Breast epithelium (tissue), 4 donors: Measurements from ENCODE around the gene CHMP1B. TPM values are rescaled to one million over a fixed set of nuclear protein-coding genes. Genes with fewer than 3 reads are reported as not detected.

Experiments used
- DNase-seq, 2 donors: peaks; one replicate each; pipeline ENCODE4 v3.0.0-alpha.2; 2019; ENCODE audit warnings: low spot score in 2 of 2
- H3K27ac ChIP-seq, 2 donors: fragments of 200-600 bp; sonication (generic) in 1 of 2; one replicate each; pipeline ENCODE4 v1.5.1; 2016 to 2019; ENCODE audit warnings: mild to moderate bottlenecking in 1 of 2
- H3K27me3 ChIP-seq, 2 donors: fragments of 200-600 bp; sonication (generic) in 1 of 2; one replicate each; pipeline versions ENCODE4 v1.5.1 to v1.6.0; 2017 to 2019; ENCODE audit warnings: control low read depth in 1 of 2, mild to moderate bottlenecking in 1 of 2
- H3K36me3 ChIP-seq: fragments of 200-600 bp; one replicate; pipeline ENCODE4 v1.5.1; 2019
- H3K4me1 ChIP-seq, 2 donors: fragments of 200-600 bp; sonication (generic); one replicate each; pipeline ENCODE4 v1.5.1; 2016 to 2019; ENCODE audit warnings: control low read depth in 1 of 2
- H3K4me3 ChIP-seq, 3 donors: fragments of 200-600 bp; sonication (generic); 1 replicate in 2 of 3; 2 replicates in 1 of 3; pipeline ENCODE4 v1.5.1; 2016 to 2019; ENCODE audit warnings: mild to moderate bottlenecking in 3 of 3, moderate library complexity in 2 of 3
- H3K9me3 ChIP-seq, 2 donors: fragments of 200-600 bp; sonication (generic) in 1 of 2; one replicate each; pipeline ENCODE4 v1.5.1; 2016 to 2019; ENCODE audit warnings: control low read depth in 1 of 2
- CTCF ChIP-seq, 3 donors: fragments of 450-650 bp; IDR thresholded peaks; one replicate each; pipeline ENCODE4 v1.5.1; 2016 to 2017; ENCODE audit warnings: antibody characterized with exemption in 3 of 3, mild to moderate bottlenecking in 3 of 3, moderate library complexity in 3 of 3
- POLR2A ChIP-seq: fragments of 450-650 bp; IDR thresholded peaks from one replicate; pipeline ENCODE4 v1.6.1; 2016; ENCODE audit warnings: antibody characterized with exemption, mild to moderate bottlenecking, moderate library complexity
- POLR2AphosphoS5 ChIP-seq, 3 donors: sonication (generic); formaldehyde crosslinking; IDR thresholded peaks; one replicate each; pipeline ENCODE4 v1.6.1; 2017; ENCODE audit warnings: antibody characterized with exemption in 3 of 3
- intact Hi-C: fragments of 100-400 bp; cut with DNase I; formaldehyde crosslinking; loops from one replicate; pipeline ENCODE4 v1.15.1; 2023; ENCODE audit warnings: low total_unique reads
- total RNA-seq, 3 donors: library from RNA; depleted of rRNA; stranded (reverse); fragments of >200 nt; gene quantifications; one replicate each; pipeline ENCODE4 v1.1.0, GENCODE V29; 2016

CHMP1B gene
- total RNA-seq, 3 donors from 2014 or later: 41.0 to 63.4 (median 44.8) TPM

DNA sequence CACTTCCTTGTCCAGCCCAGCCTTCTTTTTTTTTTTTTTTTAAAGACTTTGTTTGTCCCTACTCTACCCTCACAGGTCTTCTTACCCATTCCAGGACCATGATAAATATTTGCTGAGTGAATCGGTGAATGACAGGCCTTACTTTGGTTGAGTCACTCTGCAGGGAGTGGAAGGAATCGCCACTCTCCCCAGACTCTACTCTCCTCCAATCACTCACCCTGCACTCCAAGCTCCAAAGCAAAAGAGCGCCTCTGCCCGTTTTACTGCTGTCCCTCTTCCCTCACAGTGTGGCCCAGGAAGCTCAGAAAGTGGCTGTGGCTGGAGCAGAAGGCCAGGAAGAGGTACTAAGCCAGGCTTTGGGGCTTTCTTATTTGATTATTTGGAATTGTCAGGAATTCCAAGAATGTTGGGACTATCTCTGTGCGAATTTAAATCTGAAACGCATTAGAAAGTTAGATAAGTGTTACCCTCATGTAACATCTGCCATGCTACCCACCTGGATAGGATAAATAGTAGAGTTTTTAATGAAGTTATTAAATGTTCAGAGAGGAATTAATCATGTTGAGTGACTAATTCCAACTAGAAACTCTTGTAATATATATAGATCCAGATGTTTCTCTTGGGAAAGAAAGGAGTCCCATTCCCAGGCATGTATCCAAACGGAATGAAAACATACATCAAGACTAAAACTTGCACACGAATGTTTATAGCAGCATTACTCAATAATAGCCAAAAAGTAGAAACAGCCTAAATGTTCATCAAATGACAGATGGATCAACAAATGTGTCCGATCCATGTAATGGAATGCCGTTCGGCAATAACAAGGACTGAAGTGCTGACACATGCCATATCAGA is 43.0 kb upstream of the CHMP1B start:
- no peak for DNase-seq
- intact Hi-C loops: no loop called here
- Histone ChIP-seq H3K9me3 (no peaks in the 10 kb centered on the region), H3K36me3 (no peaks in the 10 kb centered on the region), H3K4me3 (no peak overlapping the region), H3K27ac (no peak overlapping the region), H3K27me3 (no peaks in the 10 kb centered on the region), H3K4me1 (no peaks in the 10 kb centered on the region)
- TF ChIP-seq CTCF (IDR thresholded peaks at IDR 0.05): no peak

- Histone ChIP-seq H3K9me3 (no peaks in the 10 kb centered on the region), H3K36me3 (no peaks in the 10 kb centered on the region), H3K4me1 (no peaks in the 10 kb centered on the region), H3K27ac (no peak overlapping the region), H3K27me3 (no peaks in the 10 kb centered on the region), H3K4me3 (no peak overlapping the region)
- TF ChIP-seq POLR2A (no peak), CTCF (IDR thresholded peaks at IDR 0.05) (no peak), POLR2AphosphoS5 (IDR thresholded peaks at IDR 0.05) (no peak)
- intact Hi-C loops: no loop called here
- no peak for DNase-seq
Measured at GRCh38 chr18:11809895-11810294, 41.3 kb upstream of the CHMP1B start.

- Histone ChIP-seq H3K4me1 (no peaks in the 10 kb centered on the region), H3K27me3 (no peaks in the 10 kb centered on the region), H3K9me3 (no peaks in the 10 kb centered on the region), H3K36me3 (no peaks in the 10 kb centered on the region), H3K4me3 (no peak overlapping the region), H3K27ac (no peak overlapping the region)
- intact Hi-C loops: no loop called here
- DNase-seq: no peak
- TF ChIP-seq POLR2A (no peak), CTCF (IDR thresholded peaks at IDR 0.05) (no peak), POLR2AphosphoS5 (IDR thresholded peaks at IDR 0.05) (no peak)
Measured at GRCh38 chr18:11810379-11810778, 40.8 kb upstream of the CHMP1B start.

- intact Hi-C loops: no loop called here
- no peak for DNase-seq
- no peak overlapping the region for H3K4me3 ChIP-seq
- no peaks in the 10 kb centered on the region for H3K9me3 ChIP-seq
- no peaks in the 10 kb centered on the region for H3K36me3 ChIP-seq
- H3K27me3 ChIP-seq: no peaks in the 10 kb centered on the region
- TF ChIP-seq POLR2AphosphoS5 (IDR thresholded peaks at IDR 0.05) (no peak), POLR2A (no peak), CTCF (IDR thresholded peaks at IDR 0.05) (no peak)
- H3K27ac ChIP-seq: no peak overlapping the region
- H3K4me1 ChIP-seq: no peaks in the 10 kb centered on the region
Measured at GRCh38 chr18:11811009-11811408, 40.2 kb upstream of the CHMP1B start.

- Histone ChIP-seq H3K27me3 (no peaks in the 10 kb centered on the region), H3K27ac (no peak overlapping the region), H3K4me1 (no peaks in the 10 kb centered on the region), H3K36me3 (no peaks in the 10 kb centered on the region), H3K9me3 (no peaks in the 10 kb centered on the region), H3K4me3 (no peak overlapping the region)
- DNase-seq: no peak
- intact Hi-C loops: no loop called here
- TF ChIP-seq POLR2A: no peak
- no peak for TF ChIP-seq POLR2AphosphoS5 (IDR thresholded peaks at IDR 0.05)
- no peak for TF ChIP-seq CTCF (IDR thresholded peaks at IDR 0.05)
Measured at GRCh38 chr18:11817229-11817628, 34.0 kb upstream of the CHMP1B start.
